Activated naive CD8-positive, alpha-beta T cell treated with anti-CD3 and anti-CD28 coated beads, Interleukin-2, amount 50 U/mL, for 24 hours (primary cell): Measurements from ENCODE around the gene MON1A.
"Not testable (repeated sequence)": the region's sequence is repeated elsewhere in the genome, so short reads cannot be mapped to it uniquely, and the experiment has no call there.

Experiments used
- ATAC-seq: fragments of 150-1000 bp; cut with Tn5 transposase; one replicate; pipeline ENCODE4 v1.10.0; 2021
- DNase-seq: peaks from one replicate; pipeline ENCODE4 v3.0.0; 2021
- H3K27ac Mint-ChIP-seq: one replicate; pipeline ENCODE4 v1.8.0; 2021; ENCODE audit warnings: mild to moderate bottlenecking, mixed read lengths
- H3K27me3 Mint-ChIP-seq: one replicate; pipeline ENCODE4 v1.8.0; 2021; ENCODE audit warnings: mixed read lengths
- H3K36me3 Mint-ChIP-seq: one replicate; pipeline ENCODE4 v1.8.0; 2021; ENCODE audit warnings: low read depth, mixed read lengths
- H3K4me1 Mint-ChIP-seq: one replicate; pipeline ENCODE4 v1.8.0; 2021; ENCODE audit warnings: mixed read lengths
- H3K4me3 Mint-ChIP-seq: one replicate; pipeline ENCODE4 v1.8.0; 2021; ENCODE audit warnings: mild to moderate bottlenecking, moderate library complexity, mixed read lengths
- H3K9me3 Mint-ChIP-seq: one replicate; pipeline ENCODE4 v1.8.0; 2021; ENCODE audit warnings: mixed read lengths

MON1A gene

DNA sequence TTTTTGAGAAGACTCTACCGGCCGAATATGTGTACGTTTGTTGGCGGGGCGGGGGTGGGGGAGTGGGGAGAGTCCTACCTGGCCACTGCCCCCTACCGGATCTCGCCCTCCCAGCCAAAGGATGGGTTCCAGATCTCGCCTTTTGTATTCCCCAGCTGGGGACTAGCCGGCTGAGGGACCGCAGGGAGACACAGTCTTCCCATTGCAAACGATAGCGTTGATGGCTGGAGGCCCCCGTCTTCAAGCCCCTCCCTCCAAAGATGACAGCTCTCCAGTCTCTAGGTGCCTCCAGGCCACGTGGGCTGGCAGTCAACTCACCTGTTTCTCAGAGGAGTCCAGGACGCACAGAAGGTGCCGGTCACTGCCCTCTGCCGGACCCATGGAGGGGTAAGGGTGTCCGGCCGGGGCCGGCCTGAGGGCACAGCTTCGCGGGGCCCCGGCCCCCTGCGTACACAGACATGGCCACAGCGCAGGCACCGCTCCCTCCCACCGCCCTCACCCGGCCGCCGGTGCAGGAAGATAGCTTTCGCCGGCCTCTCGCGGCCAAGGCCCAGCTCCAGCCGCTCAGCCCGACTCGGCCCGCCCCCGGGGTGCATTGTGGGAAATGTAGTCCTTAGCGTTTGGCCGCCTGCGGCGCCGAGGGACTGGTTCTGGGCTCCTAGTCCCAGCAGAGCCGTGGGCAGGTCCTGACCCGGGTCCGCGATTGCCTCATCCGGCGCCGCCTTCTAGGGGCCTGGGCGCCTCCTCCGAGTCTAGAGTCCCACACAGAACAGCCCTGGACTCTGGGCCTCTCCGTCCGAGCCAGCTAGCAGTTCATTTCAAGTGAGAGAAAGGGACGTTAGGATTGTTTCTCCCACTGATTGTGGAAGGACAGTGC, at the start of gene MON1A:
Gene MON1A (minus strand): TSS at position 521 of the 877 bp plus-strand sequence. CDS start 16,465 bp downstream, outside the sequence.
- Mint-ChIP-seq H3K27me3 (no peaks in the 10 kb centered on the region), H3K27ac (peak within 1 kb of the TSS; percentile 82), H3K4me3 (peak within 1 kb of the TSS; percentile 88), H3K36me3 (peaks cover 3% of the 10 kb centered on the region), H3K9me3 (no peaks in the 10 kb centered on the region), H3K4me1 (peaks cover 20% of the 10 kb centered on the region)
- peak; percentile 94 for DNase-seq
- ATAC-seq, result peak; percentile 98

- H3K36me3 Mint-ChIP-seq, result peaks cover 15% of the 10 kb centered on the region
- no peaks in the 10 kb centered on the region for H3K27me3 Mint-ChIP-seq
- H3K9me3 Mint-ChIP-seq, result no peaks in the 10 kb centered on the region
- DNase-seq, result no peak
- no peak overlapping the region for H3K27ac Mint-ChIP-seq
- no peak for ATAC-seq
- no peak overlapping the region for H3K4me3 Mint-ChIP-seq
- peaks cover 2% of the 10 kb centered on the region for H3K4me1 Mint-ChIP-seq
Observed at GRCh38 chr3:49976942-49977341, 47.3 kb upstream of the MON1A start.

- H3K27ac Mint-ChIP-seq, result no peak overlapping the region
- no peaks in the 10 kb centered on the region for H3K27me3 Mint-ChIP-seq
- ATAC-seq, result no peak
- H3K9me3 Mint-ChIP-seq, result no peaks in the 10 kb centered on the region
- no peak overlapping the region for H3K4me3 Mint-ChIP-seq
- peaks cover 18% of the 10 kb centered on the region for H3K36me3 Mint-ChIP-seq
- peaks cover 2% of the 10 kb centered on the region for H3K4me1 Mint-ChIP-seq
- no peak for DNase-seq
Observed at GRCh38 chr3:49972656-49973055, 43.0 kb upstream of the MON1A start.

DNA sequence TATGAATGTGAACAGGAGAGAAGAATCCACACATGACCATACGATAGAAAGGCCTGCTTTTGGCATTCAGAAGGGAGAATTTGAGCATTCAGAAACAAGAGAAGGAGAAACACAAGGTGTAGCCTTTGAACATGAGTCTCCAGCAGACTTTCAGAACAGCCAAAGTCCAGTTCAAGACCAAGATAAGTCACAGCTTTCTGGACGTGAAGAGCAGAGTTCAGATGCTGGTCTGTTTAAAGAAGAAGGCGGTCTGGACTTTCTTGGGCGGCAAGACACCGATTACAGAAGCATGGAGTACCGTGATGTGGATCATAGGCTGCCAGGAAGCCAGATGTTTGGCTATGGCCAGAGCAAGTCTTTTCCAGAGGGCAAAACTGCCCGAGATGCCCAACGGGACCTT, 38.7 kb upstream of the MON1A start:
- H3K9me3 Mint-ChIP-seq, result no peaks in the 10 kb centered on the region
- DNase-seq (no peak), ATAC-seq (no peak)
- no peak overlapping the region for H3K27ac Mint-ChIP-seq
- H3K4me1 Mint-ChIP-seq, result peaks cover 2% of the 10 kb centered on the region
- peaks cover 28% of the 10 kb centered on the region for H3K36me3 Mint-ChIP-seq
- no peak overlapping the region for H3K4me3 Mint-ChIP-seq
- H3K27me3 Mint-ChIP-seq, result no peaks in the 10 kb centered on the region

GRCh38 chr3:49967291-49967690, 37.7 kb upstream of the MON1A start:
- no peak for DNase-seq
- Mint-ChIP-seq H3K27ac (no peak overlapping the region), H3K36me3 (peaks cover 31% of the 10 kb centered on the region), H3K27me3 (no peaks in the 10 kb centered on the region), H3K9me3 (no peaks in the 10 kb centered on the region), H3K4me3 (no peak overlapping the region), H3K4me1 (no peaks in the 10 kb centered on the region)
- ATAC-seq, result no peak

DNA sequence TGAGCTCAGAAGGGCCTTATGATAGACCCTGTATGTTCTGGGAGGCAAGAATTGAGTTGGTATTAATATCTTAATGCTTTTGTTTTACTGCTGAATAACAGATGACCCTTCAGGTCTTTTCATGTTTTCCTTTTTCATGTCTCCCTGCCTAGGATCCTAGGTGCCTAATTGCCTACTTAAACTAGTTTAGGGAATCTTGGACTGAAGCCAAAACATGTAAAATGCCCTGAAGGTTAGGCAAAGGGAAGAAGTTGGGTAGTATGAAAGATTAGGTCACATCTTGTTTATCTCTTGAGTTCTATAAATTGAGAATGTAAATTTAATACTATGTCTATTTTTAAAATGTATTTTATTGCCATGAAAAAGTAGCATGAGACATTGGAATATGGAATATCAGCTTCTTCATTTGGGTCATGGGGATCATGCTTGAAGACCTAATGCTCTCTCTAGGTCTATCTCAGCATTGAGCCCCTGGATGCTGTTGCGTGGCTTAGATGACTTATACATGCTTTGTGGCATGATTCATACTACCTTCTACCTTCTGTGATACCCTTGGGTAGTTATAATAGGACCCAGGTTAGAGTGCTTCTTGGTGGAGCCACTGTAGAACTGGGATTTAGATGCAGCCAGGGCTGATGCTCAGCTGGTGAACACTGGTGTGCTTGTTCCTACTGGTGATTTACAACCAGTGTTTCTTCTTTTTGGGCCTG, 36.8 kb upstream of the MON1A start:
- H3K27me3 Mint-ChIP-seq, result no peaks in the 10 kb centered on the region
- H3K36me3 Mint-ChIP-seq, result peaks cover 27% of the 10 kb centered on the region
- no peaks in the 10 kb centered on the region for H3K4me1 Mint-ChIP-seq
- no peak overlapping the region for H3K4me3 Mint-ChIP-seq
- no peak for DNase-seq
- ATAC-seq, result peak; percentile 63
- no peaks in the 10 kb centered on the region for H3K9me3 Mint-ChIP-seq
- H3K27ac Mint-ChIP-seq, result no peak overlapping the region

DNA sequence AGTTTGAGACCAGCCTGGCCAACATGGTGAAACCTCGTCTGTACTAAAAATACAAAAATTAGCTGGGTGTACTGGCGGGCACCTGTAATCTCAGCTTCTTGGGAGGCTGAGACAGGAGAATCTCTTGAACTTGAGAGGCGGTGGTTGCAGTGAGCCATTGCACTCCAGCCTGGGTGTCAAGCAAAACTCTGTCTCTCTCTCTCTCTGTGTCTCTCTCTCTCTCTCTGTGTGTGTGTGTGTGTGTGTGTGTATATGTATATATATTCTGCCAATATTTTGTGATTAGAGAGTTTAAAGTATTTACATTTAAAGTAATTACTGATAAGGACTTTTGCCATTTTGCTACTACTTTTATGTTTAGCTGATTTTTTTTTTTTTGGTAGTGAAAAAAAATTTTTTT, 26.0 kb upstream of the MON1A start:
- H3K9me3 Mint-ChIP-seq, result no peaks in the 10 kb centered on the region
- DNase-seq, result no peak
- H3K36me3 Mint-ChIP-seq, result peaks cover 6% of the 10 kb centered on the region
- H3K27me3 Mint-ChIP-seq, result no peaks in the 10 kb centered on the region
- peaks cover 26% of the 10 kb centered on the region for H3K4me1 Mint-ChIP-seq
- no peak overlapping the region for H3K27ac Mint-ChIP-seq
- no peak for ATAC-seq
- H3K4me3 Mint-ChIP-seq, result no peak overlapping the region

GRCh38 chr3:49952924-49953323, 23.3 kb upstream of the MON1A start:
- H3K4me3 Mint-ChIP-seq, result no peak overlapping the region
- H3K4me1 Mint-ChIP-seq, result peaks cover 26% of the 10 kb centered on the region
- DNase-seq (no peak), ATAC-seq (no peak)
- no peaks in the 10 kb centered on the region for H3K27me3 Mint-ChIP-seq
- H3K36me3 Mint-ChIP-seq, result peaks cover 6% of the 10 kb centered on the region
- no peak overlapping the region for H3K27ac Mint-ChIP-seq
- H3K9me3 Mint-ChIP-seq, result no peaks in the 10 kb centered on the region

GRCh38 chr3:49942651-49943050, 13.0 kb upstream of the MON1A start:
- Mint-ChIP-seq H3K27me3 (no peaks in the 10 kb centered on the region), H3K4me3 (no peak overlapping the region), H3K36me3 (peaks cover 31% of the 10 kb centered on the region), H3K27ac (peak overlapping the region; percentile 4), H3K4me1 (peaks cover 49% of the 10 kb centered on the region), H3K9me3 (peaks cover 5% of the 10 kb centered on the region)
- DNase-seq, result no peak
- no peak for ATAC-seq

DNA sequence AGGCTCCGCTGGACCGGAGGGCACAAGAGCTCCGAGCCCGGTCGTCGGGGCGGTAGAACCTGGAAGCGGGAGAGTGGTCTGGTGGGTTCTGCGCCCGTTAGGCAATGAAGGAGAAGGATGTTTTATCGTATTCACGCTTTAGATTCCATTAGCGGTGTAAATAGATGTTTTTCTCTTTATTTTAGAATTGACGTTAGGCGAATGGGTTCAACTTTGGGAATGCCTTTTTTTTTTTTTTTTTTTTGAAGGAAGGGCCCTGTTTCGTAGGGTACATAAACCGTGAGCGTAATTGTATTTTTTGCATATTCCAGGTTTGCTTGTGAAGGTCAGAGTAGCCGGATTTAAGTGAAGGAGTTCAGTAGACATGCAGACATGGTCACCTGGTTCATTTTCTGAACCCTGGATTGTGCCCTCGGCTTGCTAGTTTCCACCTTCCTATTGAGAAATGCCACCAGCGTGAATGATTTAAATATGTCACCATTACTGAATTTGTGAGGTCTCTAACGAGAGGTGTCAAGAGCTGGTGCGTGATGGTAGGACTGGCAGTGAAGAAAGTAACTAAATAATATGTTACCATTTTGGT, 11.1 kb upstream of the MON1A start:
- peak overlapping the region; percentile 94 for H3K27ac Mint-ChIP-seq
- H3K27me3 Mint-ChIP-seq, result no peaks in the 10 kb centered on the region
- peak overlapping the region; percentile 98 for H3K4me3 Mint-ChIP-seq
- H3K4me1 Mint-ChIP-seq, result peaks cover 39% of the 10 kb centered on the region
- peaks cover 26% of the 10 kb centered on the region for H3K36me3 Mint-ChIP-seq
- no peak for DNase-seq
- peaks cover 5% of the 10 kb centered on the region for H3K9me3 Mint-ChIP-seq
- no peak for ATAC-seq

DNA sequence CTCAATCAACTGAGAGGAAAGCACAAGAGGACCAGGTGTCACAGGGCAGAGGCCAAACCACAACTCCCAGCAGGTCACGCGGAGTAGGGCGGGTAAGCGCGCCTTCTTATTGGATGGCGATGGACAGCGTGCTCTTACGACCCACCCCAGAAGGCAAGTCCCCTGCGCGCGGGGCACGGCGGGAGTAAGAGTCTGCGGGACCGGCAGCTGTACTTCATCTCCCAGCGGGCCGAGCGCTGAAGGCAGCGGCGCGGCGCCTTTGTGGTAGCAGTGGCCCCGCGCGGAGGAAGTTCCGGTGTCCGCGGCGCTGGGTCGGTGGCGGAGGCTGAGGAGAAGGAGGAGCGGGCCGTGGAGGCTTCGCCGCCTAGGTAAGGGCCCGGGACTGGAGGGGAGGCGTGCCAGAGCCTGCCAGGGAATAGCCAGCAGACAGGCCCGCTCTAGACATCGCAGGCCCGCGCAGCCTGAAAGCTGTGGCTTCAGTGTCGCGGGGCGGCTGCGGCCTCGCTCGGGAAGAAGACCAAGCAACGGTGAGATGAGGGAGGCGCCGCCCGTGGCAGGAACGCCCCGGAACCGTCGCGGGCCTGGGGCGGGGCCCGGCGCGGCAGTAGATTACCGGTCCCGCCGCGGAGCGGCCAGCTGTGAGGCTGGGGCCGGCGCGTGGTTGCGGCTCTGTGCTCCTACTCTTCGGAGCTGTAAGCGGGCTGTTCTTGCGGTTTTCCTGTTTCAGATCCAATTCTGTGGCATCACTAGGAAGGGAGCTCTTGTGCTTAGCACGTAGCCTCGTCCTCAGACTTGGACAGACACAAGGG, 10.5 kb upstream of the MON1A start, which contains the start of gene RBM6:
Gene RBM6 (plus strand): TSS at position 293 of the 809 bp plus-strand sequence. CDS start 22,492 bp downstream, outside the sequence.
- DNase-seq (peak; percentile 94), ATAC-seq (peak; percentile 99)
- peak within 1 kb of the TSS; percentile 98 for H3K4me3 Mint-ChIP-seq
- peaks cover 5% of the 10 kb centered on the region for H3K9me3 Mint-ChIP-seq
- H3K27ac Mint-ChIP-seq, result peak within 1 kb of the TSS; percentile 94
- H3K36me3 Mint-ChIP-seq, result peaks cover 22% of the 10 kb centered on the region
- no peaks in the 10 kb centered on the region for H3K27me3 Mint-ChIP-seq
- peaks cover 32% of the 10 kb centered on the region for H3K4me1 Mint-ChIP-seq

DNA sequence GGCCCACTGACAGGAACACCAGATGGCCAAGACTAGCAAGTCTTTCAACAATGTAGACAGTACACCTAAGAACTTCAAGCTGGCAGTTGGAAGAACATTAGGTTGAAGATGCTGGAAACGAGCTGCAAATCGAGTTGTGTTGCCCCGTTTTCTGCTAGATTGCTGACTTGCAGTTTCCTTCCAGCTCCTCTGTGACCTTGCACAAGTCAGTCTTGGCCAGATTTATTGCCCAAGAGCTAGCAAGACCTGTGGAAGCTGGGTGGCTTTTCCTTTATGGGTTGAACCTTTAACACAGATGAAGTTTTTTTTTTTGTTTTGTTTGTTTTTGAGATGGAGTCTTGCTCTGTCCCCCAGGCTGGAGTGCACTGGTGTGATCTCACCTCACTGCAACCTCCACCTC, 7.5 kb upstream of the MON1A start:
- Mint-ChIP-seq H3K27me3 (no peaks in the 10 kb centered on the region), H3K9me3 (no peaks in the 10 kb centered on the region), H3K4me3 (no peak overlapping the region), H3K27ac (no peak overlapping the region), H3K36me3 (peaks cover 7% of the 10 kb centered on the region), H3K4me1 (peaks cover 18% of the 10 kb centered on the region)
- no peak for ATAC-seq
- no peak for DNase-seq

- not testable (repeated sequence) for H3K27me3 Mint-ChIP-seq, H3K27ac Mint-ChIP-seq, ATAC-seq, DNase-seq, H3K36me3 Mint-ChIP-seq, H3K4me3 Mint-ChIP-seq, H3K9me3 Mint-ChIP-seq
- H3K4me1 Mint-ChIP-seq, result peaks cover 20% of the 10 kb centered on the region
Observed at GRCh38 chr3:49932281-49932680, 2.7 kb upstream of the MON1A start.

DNA sequence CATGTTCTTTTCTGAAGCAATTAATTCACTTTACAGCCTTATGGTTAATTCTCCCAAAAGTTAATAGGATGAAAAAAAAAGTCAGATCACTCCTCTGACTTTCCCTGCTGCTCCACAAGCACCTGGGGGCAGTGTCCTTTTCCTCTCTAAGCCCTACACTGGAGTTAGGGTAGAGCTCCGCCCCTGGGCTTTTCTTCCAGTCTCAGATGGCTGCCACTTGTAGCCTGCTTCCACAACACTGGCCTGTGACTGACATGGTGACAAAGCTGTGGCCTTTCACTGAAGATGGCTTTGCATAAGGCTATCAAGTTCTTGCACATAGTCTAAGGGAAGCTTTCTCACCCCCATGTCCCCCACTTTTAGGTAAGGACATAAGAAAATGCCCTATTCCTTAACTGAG, 1.3 kb upstream of the MON1A start:
- ATAC-seq (no peak), DNase-seq (no peak)
- no peak overlapping the region for H3K4me3 Mint-ChIP-seq
- no peaks in the 10 kb centered on the region for H3K36me3 Mint-ChIP-seq
- no peaks in the 10 kb centered on the region for H3K9me3 Mint-ChIP-seq
- H3K27ac Mint-ChIP-seq, result no peak overlapping the region
- peaks cover 20% of the 10 kb centered on the region for H3K4me1 Mint-ChIP-seq
- no peaks in the 10 kb centered on the region for H3K27me3 Mint-ChIP-seq
